Neural progenitor cell (in vitro differentiated cells): ENCODE measurements around the gene TRAP1.

Experiments
- EZH2 ChIP-seq: fragments of 200-600 bp; sonication (generic); IDR thresholded peaks from 2 replicates; pipeline ENCODE4 v1.6.1; 2017; ENCODE audit warnings: antibody characterized with exemption, mild to moderate bottlenecking, moderate library complexity
- EZH2phosphoT487 ChIP-seq: fragments of 200-600 bp; sonication (generic); IDR thresholded peaks from 2 replicates; pipeline ENCODE4 v1.6.1; 2017; ENCODE audit warnings: antibody characterized with exemption
- TF ChIP-seq, protein P1 (sequence below): fragments of 200-600 bp; sonication (generic); IDR thresholded peaks from 2 replicates; pipeline ENCODE4 v1.5.1; 2017; ENCODE audit warnings: antibody characterized with exemption, mild to moderate bottlenecking

GRCh38 chr16:3652373-3653195 is 64.7 kb downstream of the TRAP1 start:
- TF ChIP-seq, protein P1, sequence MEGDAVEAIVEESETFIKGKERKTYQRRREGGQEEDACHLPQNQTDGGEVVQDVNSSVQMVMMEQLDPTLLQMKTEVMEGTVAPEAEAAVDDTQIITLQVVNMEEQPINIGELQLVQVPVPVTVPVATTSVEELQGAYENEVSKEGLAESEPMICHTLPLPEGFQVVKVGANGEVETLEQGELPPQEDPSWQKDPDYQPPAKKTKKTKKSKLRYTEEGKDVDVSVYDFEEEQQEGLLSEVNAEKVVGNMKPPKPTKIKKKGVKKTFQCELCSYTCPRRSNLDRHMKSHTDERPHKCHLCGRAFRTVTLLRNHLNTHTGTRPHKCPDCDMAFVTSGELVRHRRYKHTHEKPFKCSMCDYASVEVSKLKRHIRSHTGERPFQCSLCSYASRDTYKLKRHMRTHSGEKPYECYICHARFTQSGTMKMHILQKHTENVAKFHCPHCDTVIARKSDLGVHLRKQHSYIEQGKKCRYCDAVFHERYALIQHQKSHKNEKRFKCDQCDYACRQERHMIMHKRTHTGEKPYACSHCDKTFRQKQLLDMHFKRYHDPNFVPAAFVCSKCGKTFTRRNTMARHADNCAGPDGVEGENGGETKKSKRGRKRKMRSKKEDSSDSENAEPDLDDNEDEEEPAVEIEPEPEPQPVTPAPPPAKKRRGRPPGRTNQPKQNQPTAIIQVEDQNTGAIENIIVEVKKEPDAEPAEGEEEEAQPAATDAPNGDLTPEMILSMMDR: no peak
- TF ChIP-seq EZH2phosphoT487: no peak
- no peak for TF ChIP-seq EZH2
